Astrocyte (in vitro differentiated cells and primary cell): ENCODE data around the gene EHD4.

Source experiments
- CTCF ChIP-seq: IDR thresholded peaks from 2 replicates; pipeline ENCODE4 v1.5.1; 2011; ENCODE audit warnings: low read depth, mild to moderate bottlenecking, inconsistent platforms, low read length, moderate library complexity; ENCODE audit not compliant: insufficient read depth
- EZH2 ChIP-seq: IDR thresholded peaks from 2 replicates; pipeline ENCODE4 v1.6.1; 2012; ENCODE audit warnings: mild to moderate bottlenecking, low read length, inconsistent platforms; ENCODE audit not compliant: insufficient read depth

- TF ChIP-seq CTCF, result no peak
- TF ChIP-seq EZH2, result no peak
These were observed 21.9 kb upstream of the EHD4 start for GRCh38 chr15:41994171-41994650.
